Right cardiac atrium (tissue), 5 donors: Measurements from ENCODE around the gene FAM163B. TPM values are rescaled to one million over a fixed set of nuclear protein-coding genes. Genes with fewer than 3 reads are reported as not detected.
"Not testable (repeated sequence)": the region's sequence is repeated elsewhere in the genome, so short reads cannot be mapped to it uniquely, and the experiment has no call there.

ENCODE experiments used
- ATAC-seq, 2 donors: fragments of 200-7000 bp; cut with Tn5 transposase; one replicate each; pipeline versions ENCODE4 v1.8.0 to v1.9.1; 2020; ENCODE audit warnings: moderate library complexity in 2 of 2, mild to moderate bottlenecking in 1 of 2
- DNase-seq, 3 donors: peaks; one replicate each; pipeline ENCODE4 v3.0.0-alpha.2; 2020
- H3K27ac ChIP-seq: one replicate; pipeline ENCODE4 v1.5.1; 2013; ENCODE audit warnings: mild to moderate bottlenecking, low read length, control low read depth, moderate library complexity
- H3K27me3 ChIP-seq: one replicate; pipeline ENCODE4 v1.6.1; 2013; ENCODE audit not compliant: control insufficient read depth, insufficient read depth
- H3K4me1 ChIP-seq: one replicate; pipeline ENCODE4 v1.6.1; 2013; ENCODE audit warnings: low read length; ENCODE audit not compliant: control insufficient read depth, insufficient read depth
- H3K4me3 ChIP-seq: one replicate; pipeline ENCODE4 v1.5.1; 2013; ENCODE audit warnings: low read length, control low read depth
- H3K9me3 ChIP-seq: one replicate; pipeline ENCODE4 v1.6.1; 2013; ENCODE audit warnings: low read length; ENCODE audit not compliant: control insufficient read depth
- WGBS: extraction: QIAGEN DNeasy Blood & Tissue Kit; methylation state at CpG from one replicate; pipeline ENCODE4 v1.1.7; 2013; 5-methylcytosine and 5-hydroxymethylcytosine counted together
- intact Hi-C, 4 donors: fragments of 100-400 bp; cut with DNase I; formaldehyde crosslinking; loops; one replicate each; pipeline versions ENCODE4 v1.11.0 to v1.14.0; 2022 to 2023
- polyA plus RNA-seq: library from polyadenylated mRNA; stranded (reverse); fragments of 200-250 nt; gene quantifications from one replicate; pipeline ENCODE4 v1.2.3, GENCODE V29; 2013
- total RNA-seq, 4 donors: library from RNA; stranded (reverse); fragmentation: NEBNext Ultra II Directional; extraction: Animal tissue kit (Norgen Biotek cat#: 25700); gene quantifications; one replicate each; pipeline ENCODE4 v1.2.1, GENCODE V29; 2021
- donor health status: healthy with polysubstance abuse.
- donor health status: DM: no; HTN: yes; CAD: no.
- donor health status: DM: no; HTN: no; CAD: no.
- donor health status: DM: no; HTN: yes; CAD: no; lungs with severe emphysema.
- donor health status: DM: yes; HTN: yes; CAD: no.

Gene FAM163B
- total and polyA plus RNA-seq, 5 donors: 1.2 to 5.4 (median 1.6) TPM

DNA sequence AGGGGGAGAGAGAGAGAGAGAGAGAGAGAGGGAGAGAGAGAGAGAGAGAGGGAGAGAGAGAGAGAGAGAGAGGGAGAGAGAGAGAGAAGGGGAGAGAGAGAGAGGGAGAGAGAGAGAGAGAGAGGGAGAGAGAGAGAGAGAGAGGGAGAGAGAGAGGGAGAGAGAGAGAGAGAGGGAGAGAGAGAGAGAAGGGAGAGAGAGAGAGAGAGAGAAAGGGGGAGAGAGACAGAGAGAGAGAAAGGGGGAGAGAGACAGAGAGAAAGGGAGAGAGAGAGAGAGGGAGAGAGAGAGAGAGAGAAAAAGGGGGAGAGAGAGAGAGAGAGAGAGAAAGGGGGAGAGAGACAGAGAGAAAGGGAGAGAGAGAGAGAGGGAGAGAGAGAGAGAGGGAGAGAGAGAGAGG lies 45.4 kb downstream of the FAM163B start:
- H3K27me3 ChIP-seq, ATAC-seq, H3K4me3 ChIP-seq, H3K9me3 ChIP-seq, intact Hi-C loops, DNase-seq, H3K27ac ChIP-seq: not testable (repeated sequence)
- peaks cover 17% of the 10 kb centered on the region for H3K4me1 ChIP-seq

DNA sequence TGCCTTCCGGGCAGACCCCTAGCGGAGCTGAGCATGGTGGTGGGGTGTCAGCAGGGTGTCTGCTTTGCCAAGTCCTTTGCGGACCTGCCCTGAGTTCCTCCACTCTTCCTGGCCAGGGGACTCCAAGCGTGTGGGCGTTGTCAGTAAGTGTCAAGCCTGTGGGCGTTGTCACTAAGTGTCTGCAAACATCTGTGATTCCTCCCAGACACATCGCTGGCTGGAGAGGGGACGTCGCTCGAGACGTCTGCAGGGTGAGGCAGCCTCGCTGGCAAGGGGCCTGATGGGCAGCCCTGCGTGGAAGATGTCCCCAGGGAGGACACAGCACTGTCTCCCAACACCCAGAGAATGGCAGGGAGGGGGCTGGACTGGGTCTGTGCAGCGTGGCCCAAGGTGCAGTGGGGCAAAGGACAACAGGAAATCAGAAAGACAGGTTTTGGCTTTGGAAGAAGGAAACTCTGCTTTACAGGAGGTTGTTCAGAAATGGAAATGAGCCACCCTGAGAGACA lies 45.8 kb downstream of the FAM163B start:
- Histone ChIP-seq H3K4me3 (no peak overlapping the region), H3K27ac (peak overlapping the region; percentile 4), H3K9me3 (no peaks in the 10 kb centered on the region), H3K4me1 (peaks cover 21% of the 10 kb centered on the region), H3K27me3 (no peaks in the 10 kb centered on the region)
- 10% methylated on average over 14 of the region's 14 CpGs for WGBS
- intact Hi-C loops: no loop called here
- DNase-seq: peak; percentile 87 to 92 (median 92)
- peak; percentile 40 to 68 for ATAC-seq

DNA sequence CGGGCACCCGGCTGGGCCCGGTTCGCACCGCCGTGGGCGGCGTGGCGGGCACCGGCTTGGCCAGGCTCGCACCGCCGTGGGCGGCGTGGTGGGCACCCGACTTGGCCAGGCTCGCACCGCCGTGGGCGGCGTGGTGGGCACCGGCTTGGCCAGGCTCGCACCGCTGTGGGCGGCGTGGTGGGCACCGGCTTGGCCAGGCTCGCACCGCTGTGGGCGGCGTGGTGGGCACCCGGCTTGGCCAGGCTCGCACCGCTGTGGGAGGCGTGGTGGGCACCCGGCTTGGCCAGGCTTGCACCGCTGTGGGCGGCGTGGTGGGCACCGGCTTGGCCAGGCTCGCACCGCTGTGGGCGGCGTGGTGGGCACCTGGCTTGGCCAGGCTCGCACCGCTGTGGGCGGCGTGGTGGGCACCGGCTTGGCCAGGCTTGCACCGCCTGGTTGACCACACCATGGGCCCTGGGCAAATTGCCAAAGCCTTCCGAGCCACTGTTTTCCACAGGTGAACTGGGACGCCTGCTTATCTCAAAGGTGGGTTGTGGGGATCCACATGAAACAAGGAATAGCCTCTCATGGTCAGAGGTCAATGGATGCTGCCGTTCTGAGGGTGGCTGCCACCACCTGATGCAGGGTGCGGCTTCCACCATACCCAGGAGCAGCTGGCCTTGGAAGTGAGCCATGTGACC lies 46.4 kb downstream of the FAM163B start:
- H3K4me3 ChIP-seq: no peak overlapping the region
- H3K9me3 ChIP-seq: no peaks in the 10 kb centered on the region
- DNase-seq (peak in 2 of 3 donors; percentile 64 to 74), ATAC-seq (no peak)
- H3K4me1 ChIP-seq: peaks cover 22% of the 10 kb centered on the region
- intact Hi-C loops: no loop called here
- H3K27me3 ChIP-seq: no peaks in the 10 kb centered on the region
- WGBS: 94% methylated on average over 51 of the region's 54 CpGs
- peak overlapping the region; percentile 4 for H3K27ac ChIP-seq

- ATAC-seq: no peak
- DNase-seq: peak in 2 of 3 donors; percentile 49 to 61
- no peaks in the 10 kb centered on the region for H3K27me3 ChIP-seq
- no peak overlapping the region for H3K4me3 ChIP-seq
- H3K4me1 ChIP-seq: peaks cover 22% of the 10 kb centered on the region
- 88% methylated on average over 30 of the region's 32 CpGs for WGBS
- intact Hi-C loops: no loop called here
- no peak overlapping the region for H3K27ac ChIP-seq
- H3K9me3 ChIP-seq: no peaks in the 10 kb centered on the region
These were observed 47.1 kb downstream of the FAM163B start for GRCh38 chr9:133561976-133562554.

GRCh38 chr9:133560944-133561343 lies 48.2 kb downstream of the FAM163B start:
- H3K27me3 ChIP-seq: no peaks in the 10 kb centered on the region
- DNase-seq: peak in 1 of 3 donors; percentile 61
- peaks cover 22% of the 10 kb centered on the region for H3K4me1 ChIP-seq
- ATAC-seq: no peak
- WGBS: 94% methylated on average over 22 of the region's 22 CpGs
- intact Hi-C loops: no loop called here
- no peaks in the 10 kb centered on the region for H3K9me3 ChIP-seq
- H3K27ac ChIP-seq: no peak overlapping the region
- H3K4me3 ChIP-seq: no peak overlapping the region

DNA sequence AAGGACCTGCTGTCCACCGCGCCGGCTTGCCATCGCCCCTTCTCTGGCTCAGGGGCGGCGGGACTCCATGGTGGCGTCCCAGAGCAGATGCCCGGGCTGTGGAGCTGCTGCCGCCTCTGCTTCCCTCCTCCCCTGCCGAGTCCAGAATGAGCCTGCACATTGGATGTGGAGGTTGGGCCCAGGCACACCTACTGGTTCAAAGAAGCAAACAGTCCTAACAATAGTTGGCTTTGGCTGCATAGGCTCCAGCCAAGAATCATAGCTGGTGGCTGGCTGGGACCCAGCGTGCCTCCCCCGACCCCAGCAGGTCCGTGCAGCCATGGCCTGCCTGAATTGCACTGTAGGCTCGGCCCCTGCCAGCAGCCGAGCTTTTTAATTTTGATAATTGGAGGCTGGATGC lies 48.9 kb downstream of the FAM163B start:
- DNase-seq: peak; percentile 69 to 86 (median 83)

GRCh38 chr9:133558191-133559126 lies 50.7 kb downstream of the FAM163B start:
- WGBS: 17% methylated on average over 31 of the region's 31 CpGs
- intact Hi-C loops: no loop called here
- ATAC-seq: peak; percentile 48 to 72

More for the DNA sequence above, 48.9 kb downstream of the FAM163B start:
- WGBS: 43% methylated on average over 15 of the region's 15 CpGs
- H3K4me3 ChIP-seq: no peak overlapping the region
- intact Hi-C loops: no loop called here
- no peak overlapping the region for H3K27ac ChIP-seq
- H3K27me3 ChIP-seq: no peaks in the 10 kb centered on the region
- peaks cover 22% of the 10 kb centered on the region for H3K4me1 ChIP-seq
- H3K9me3 ChIP-seq: no peaks in the 10 kb centered on the region
- ATAC-seq: peak; percentile 54 to 66

GRCh38 chr9:133557581-133557980 lies 51.6 kb downstream of the FAM163B start:
- Histone ChIP-seq H3K4me1 (peaks cover 14% of the 10 kb centered on the region), H3K27me3 (no peaks in the 10 kb centered on the region), H3K27ac (peak overlapping the region; percentile 0), H3K9me3 (no peaks in the 10 kb centered on the region), H3K4me3 (no peak overlapping the region)
- DNase-seq (peak in 1 of 3 donors; percentile 60), ATAC-seq (no peak)
- WGBS: 75% methylated on average over 9 of the region's 9 CpGs
- intact Hi-C loops: no loop called here

More at GRCh38 chr9:133558191-133559126, 50.7 kb downstream of the FAM163B start:
- Histone ChIP-seq H3K4me1 (peaks cover 22% of the 10 kb centered on the region), H3K9me3 (no peaks in the 10 kb centered on the region), H3K27ac (peak overlapping the region; percentile 93), H3K4me3 (no peak overlapping the region), H3K27me3 (no peaks in the 10 kb centered on the region)
- DNase-seq: peak; percentile 70 to 84 (median 80)

GRCh38 chr9:133556354-133556753 lies 52.8 kb downstream of the FAM163B start:
- ATAC-seq (no peak), DNase-seq (no peak)
- Histone ChIP-seq H3K27ac (no peak overlapping the region), H3K4me3 (no peak overlapping the region), H3K27me3 (no peaks in the 10 kb centered on the region), H3K9me3 (no peaks in the 10 kb centered on the region), H3K4me1 (peaks cover 14% of the 10 kb centered on the region)
- intact Hi-C loops: no loop called here
- WGBS: 85% methylated on average over 5 of the region's 5 CpGs

- H3K4me3 ChIP-seq: no peak overlapping the region
- DNase-seq (no peak), ATAC-seq (no peak)
- H3K27me3 ChIP-seq: no peaks in the 10 kb centered on the region
- WGBS: 85% methylated on average over 8 of the region's 8 CpGs
- intact Hi-C loops: no loop called here
- H3K4me1 ChIP-seq: peaks cover 8% of the 10 kb centered on the region
- no peaks in the 10 kb centered on the region for H3K9me3 ChIP-seq
- no peak overlapping the region for H3K27ac ChIP-seq
These were observed 54.5 kb downstream of the FAM163B start for GRCh38 chr9:133554729-133555128.
